ENCODE results near the gene ZNF672. TPM values are rescaled to one million over a fixed set of nuclear protein-coding genes. Genes with fewer than 3 reads are reported as not detected.
A peak's percentile ranks its signal among the peaks of the same experiment; 100 is the strongest.
"Not testable (repeated sequence)": the region's sequence is repeated elsewhere in the genome, so short reads cannot be mapped to it uniquely, and the experiment has no call there.

The ZNF672 gene
- total RNA-seq, 6 donors from 2014 or later = 32.5 to 47.7 (median 45.8) TPM

DNA sequence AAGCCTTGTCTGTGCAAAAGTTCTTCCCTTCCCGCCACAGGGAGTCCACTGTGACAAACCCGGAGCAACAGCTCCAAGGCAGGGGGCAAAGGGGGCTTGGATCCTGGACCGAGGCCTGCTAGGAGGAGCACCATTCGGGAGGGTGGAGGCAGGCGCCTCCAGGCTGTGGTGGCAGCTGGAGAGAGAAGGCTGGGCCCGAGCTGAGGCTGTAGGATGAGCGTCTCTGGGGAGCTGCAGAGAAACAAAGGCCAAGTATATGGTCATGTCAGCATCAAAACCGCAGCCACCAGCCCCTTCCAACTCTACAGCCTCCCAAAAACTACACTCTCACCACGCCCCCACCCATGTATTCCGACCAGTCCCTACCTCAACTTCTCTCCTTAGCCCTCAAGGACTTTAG, 12.9 kb upstream of the ZNF672 start:
- no peaks in the 10 kb centered on the region for H3K9me3 ChIP-seq
- peak overlapping the region; percentile 48 to 91 (median 78) for H3K4me3 ChIP-seq
- H3K4me1 ChIP-seq = peaks cover 47 to 67% (median 54%) of the 10 kb centered on the region in 4 donors
- H3K27ac ChIP-seq = peak overlapping the region; percentile 91 to 97 (median 95)
- peak; percentile 22 to 39 for DNase-seq
- WGBS, 2 donors = 36 to 44% methylated on average over 10 of the region's 10 CpGs
- no peaks in the 10 kb centered on the region for H3K27me3 ChIP-seq
- ATAC-seq (ENCODE audit: low FRiP score in 2 of 2) = no peak
- peaks cover 0 to 14% (median 4%) of the 10 kb centered on the region in 4 donors for H3K36me3 ChIP-seq
- TF ChIP-seq POLR2AphosphoS5 (IDR thresholded peaks at IDR 0.05) (no peak), POLR2A (IDR thresholded peaks at IDR 0.05) (no peak), EP300 (IDR thresholded peaks at IDR 0.05) (no peak)
- TF ChIP-seq, protein P1, sequence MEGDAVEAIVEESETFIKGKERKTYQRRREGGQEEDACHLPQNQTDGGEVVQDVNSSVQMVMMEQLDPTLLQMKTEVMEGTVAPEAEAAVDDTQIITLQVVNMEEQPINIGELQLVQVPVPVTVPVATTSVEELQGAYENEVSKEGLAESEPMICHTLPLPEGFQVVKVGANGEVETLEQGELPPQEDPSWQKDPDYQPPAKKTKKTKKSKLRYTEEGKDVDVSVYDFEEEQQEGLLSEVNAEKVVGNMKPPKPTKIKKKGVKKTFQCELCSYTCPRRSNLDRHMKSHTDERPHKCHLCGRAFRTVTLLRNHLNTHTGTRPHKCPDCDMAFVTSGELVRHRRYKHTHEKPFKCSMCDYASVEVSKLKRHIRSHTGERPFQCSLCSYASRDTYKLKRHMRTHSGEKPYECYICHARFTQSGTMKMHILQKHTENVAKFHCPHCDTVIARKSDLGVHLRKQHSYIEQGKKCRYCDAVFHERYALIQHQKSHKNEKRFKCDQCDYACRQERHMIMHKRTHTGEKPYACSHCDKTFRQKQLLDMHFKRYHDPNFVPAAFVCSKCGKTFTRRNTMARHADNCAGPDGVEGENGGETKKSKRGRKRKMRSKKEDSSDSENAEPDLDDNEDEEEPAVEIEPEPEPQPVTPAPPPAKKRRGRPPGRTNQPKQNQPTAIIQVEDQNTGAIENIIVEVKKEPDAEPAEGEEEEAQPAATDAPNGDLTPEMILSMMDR (IDR thresholded peaks at IDR 0.05) = no peak

DNA sequence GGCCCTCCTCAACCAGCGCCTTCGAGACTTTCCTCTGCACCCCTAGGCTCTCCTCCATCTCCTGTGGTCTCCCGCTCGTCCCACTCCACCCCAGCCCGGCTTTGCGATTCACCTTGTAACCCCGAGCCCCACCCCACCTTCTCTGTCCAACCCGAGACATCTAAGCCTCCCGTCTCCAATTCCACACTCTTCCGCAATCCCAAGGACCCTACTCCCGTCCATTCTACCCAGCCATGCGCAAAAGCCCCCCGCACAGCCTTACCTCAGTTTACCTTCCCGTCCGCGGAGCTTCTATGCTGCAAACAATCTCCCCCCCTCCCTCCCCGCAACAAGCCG, 12.5 kb upstream of the ZNF672 start:
- ATAC-seq (ENCODE audit: low FRiP score in 2 of 2) = peak; percentile 0 to 4
- Histone ChIP-seq H3K4me3 (peak overlapping the region; percentile 48 to 91 (median 78)), H3K9me3 (no peaks in the 10 kb centered on the region), H3K27me3 (no peaks in the 10 kb centered on the region), H3K36me3 (peaks cover 0 to 10% (median 3%) of the 10 kb centered on the region in 4 donors), H3K27ac (peak overlapping the region; percentile 91 to 97 (median 95)), H3K4me1 (peaks cover 47 to 66% (median 56%) of the 10 kb centered on the region in 4 donors)
- 0 to 1% methylated on average over 18 of the region's 18 CpGs for WGBS, 2 donors
- TF ChIP-seq POLR2A (IDR thresholded peaks at IDR 0.05) (no peak), EP300 (IDR thresholded peaks at IDR 0.05) (no peak), POLR2AphosphoS5 (IDR thresholded peaks at IDR 0.05) (peak in 1 of 2 donors; percentile 48)
- no peak for DNase-seq

DNA sequence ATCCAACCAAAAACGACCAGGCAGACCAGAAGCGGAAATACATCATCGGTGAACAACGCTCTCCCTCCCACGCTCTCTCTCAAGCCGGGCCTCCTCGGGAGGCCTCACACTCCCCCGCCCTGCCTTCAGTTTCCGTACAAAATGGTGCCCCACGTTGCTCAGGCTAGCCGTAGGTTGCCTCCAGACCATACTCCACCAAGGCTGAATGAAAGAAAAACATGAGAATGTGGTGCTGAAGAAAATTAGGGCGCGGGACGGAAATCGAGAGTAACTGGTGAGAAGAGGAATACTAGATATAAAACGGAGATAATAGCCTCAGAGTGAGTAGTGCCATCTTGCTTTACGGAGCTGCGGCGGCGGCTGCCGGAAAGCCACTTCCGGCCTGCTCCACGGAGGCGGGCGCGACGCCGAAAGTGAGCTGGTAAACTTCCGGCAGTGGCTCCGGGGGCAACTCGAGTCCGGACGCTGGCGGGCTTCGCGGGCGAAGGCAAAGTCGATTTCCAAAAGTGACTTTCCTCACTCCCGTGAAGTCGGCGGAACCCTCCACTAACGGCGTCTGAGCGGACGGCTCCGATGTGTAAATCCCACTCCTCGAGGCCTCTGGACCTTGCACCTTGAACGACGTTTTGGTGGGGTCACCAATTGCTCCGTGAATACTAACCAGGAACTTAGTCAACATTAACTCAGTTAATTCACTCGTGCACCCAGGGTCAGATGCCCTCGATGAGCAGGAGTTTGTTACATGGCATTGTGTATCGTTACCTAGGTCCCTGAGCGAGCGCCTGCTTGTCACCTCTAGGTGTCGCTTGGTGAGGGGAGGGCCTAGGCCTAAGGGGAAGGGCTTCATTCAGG, 11.9 kb upstream of the ZNF672 start, which contains the start of gene SH3BP5L:
Gene SH3BP5L, minus strand, starts transcription at position 7 of the 852 bp plus-strand sequence. CDS start 980 bp downstream, outside the sequence.
- DNase-seq (peak; percentile 96 to 97), ATAC-seq (ENCODE audit: low FRiP score in 2 of 2) (peak; percentile 97)
- peaks cover 0 to 5% (median 3%) of the 10 kb centered on the region in 4 donors for H3K36me3 ChIP-seq
- WGBS, 2 donors = 0 to 1% methylated on average over 39 to 54 of the region's 56 CpGs
- no peaks in the 10 kb centered on the region for H3K27me3 ChIP-seq
- TF ChIP-seq, protein P1 (IDR thresholded peaks at IDR 0.05) = peak; percentile 29 to 66 (median 54)
- TF ChIP-seq POLR2A (IDR thresholded peaks at IDR 0.05) = peak in 3 of 4 donors; percentile 53 to 84 (median 79)
- peak; percentile 69 to 81 for TF ChIP-seq POLR2AphosphoS5 (IDR thresholded peaks at IDR 0.05)
- TF ChIP-seq EP300 (IDR thresholded peaks at IDR 0.05) = no peak
- no peaks in the 10 kb centered on the region for H3K9me3 ChIP-seq
- H3K4me3 ChIP-seq = peak within 1 kb of the TSS; percentile 48 to 91 (median 78)
- H3K27ac ChIP-seq = peak within 1 kb of the TSS; percentile 91 to 97 (median 95)
- peaks cover 44 to 61% (median 53%) of the 10 kb centered on the region in 4 donors for H3K4me1 ChIP-seq

DNA sequence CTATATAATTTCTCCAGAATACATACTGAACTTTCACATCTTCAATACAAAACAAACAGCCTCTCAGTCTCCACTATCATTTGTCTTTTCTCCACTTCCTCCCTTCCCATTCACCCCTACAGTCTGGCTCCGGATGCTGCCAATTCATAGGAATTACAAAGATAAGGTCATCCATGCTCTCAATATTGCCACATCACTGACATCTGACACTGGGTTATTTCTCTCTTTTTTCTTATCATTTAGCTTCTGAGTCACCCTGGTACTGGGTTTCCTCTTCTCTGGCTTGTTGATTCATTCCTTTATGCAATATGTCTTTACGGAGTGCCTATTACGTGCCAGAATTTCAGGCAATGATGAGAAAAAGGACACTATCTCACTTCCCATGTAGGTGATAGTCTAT, 9.2 kb upstream of the ZNF672 start:
- no peak overlapping the region for H3K27ac ChIP-seq
- ATAC-seq (ENCODE audit: low FRiP score in 2 of 2) (no peak), DNase-seq (no peak)
- 41 to 50% methylated on average over 3 of the region's 3 CpGs for WGBS, 2 donors
- H3K27me3 ChIP-seq = no peaks in the 10 kb centered on the region
- peaks cover 19 to 35% (median 27%) of the 10 kb centered on the region in 4 donors for H3K4me1 ChIP-seq
- no peaks in the 10 kb centered on the region for H3K9me3 ChIP-seq
- TF ChIP-seq, protein P1 (IDR thresholded peaks at IDR 0.05) = no peak
- no peak for TF ChIP-seq POLR2AphosphoS5 (IDR thresholded peaks at IDR 0.05)
- no peak for TF ChIP-seq EP300 (IDR thresholded peaks at IDR 0.05)
- TF ChIP-seq POLR2A (IDR thresholded peaks at IDR 0.05) = no peak
- no peak overlapping the region for H3K4me3 ChIP-seq
- H3K36me3 ChIP-seq = peaks cover 0 to 1% (median under 1%) of the 10 kb centered on the region in 4 donors

DNA sequence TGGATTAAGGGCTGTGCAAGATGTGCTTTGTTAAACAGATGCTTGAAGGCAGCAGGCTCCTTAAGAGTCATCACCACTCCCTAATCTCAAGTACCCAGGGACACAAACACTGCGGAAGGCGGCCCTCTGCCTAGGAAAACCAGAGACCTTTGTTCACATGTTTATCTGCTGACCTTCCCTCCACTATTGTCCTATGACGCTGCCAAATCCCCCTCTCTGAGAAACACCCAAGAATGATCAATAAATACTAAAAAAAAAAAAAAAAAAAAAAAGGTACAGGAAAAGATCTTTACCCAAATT, 7.4 kb upstream of the ZNF672 start:
- ATAC-seq (ENCODE audit: low FRiP score in 2 of 2); H3K4me3 ChIP-seq; H3K9me3 ChIP-seq; H3K36me3 ChIP-seq; H3K27ac ChIP-seq; DNase-seq; H3K27me3 ChIP-seq: not testable (repeated sequence)
- WGBS, 2 donors = 43 to 69% methylated on average over 3 of the region's 3 CpGs
- H3K4me1 ChIP-seq = peaks cover 6 to 20% (median 12%) of the 10 kb centered on the region in 4 donors
